ENCODE measurements around the gene CBL. TPM values are rescaled to one million over a fixed set of nuclear protein-coding genes. Genes with fewer than 3 reads are reported as not detected.

The CBL gene
- total and polyA plus RNA-seq, 2 experiments from 2014 or later = 31.6 to 67.6 TPM

DNA sequence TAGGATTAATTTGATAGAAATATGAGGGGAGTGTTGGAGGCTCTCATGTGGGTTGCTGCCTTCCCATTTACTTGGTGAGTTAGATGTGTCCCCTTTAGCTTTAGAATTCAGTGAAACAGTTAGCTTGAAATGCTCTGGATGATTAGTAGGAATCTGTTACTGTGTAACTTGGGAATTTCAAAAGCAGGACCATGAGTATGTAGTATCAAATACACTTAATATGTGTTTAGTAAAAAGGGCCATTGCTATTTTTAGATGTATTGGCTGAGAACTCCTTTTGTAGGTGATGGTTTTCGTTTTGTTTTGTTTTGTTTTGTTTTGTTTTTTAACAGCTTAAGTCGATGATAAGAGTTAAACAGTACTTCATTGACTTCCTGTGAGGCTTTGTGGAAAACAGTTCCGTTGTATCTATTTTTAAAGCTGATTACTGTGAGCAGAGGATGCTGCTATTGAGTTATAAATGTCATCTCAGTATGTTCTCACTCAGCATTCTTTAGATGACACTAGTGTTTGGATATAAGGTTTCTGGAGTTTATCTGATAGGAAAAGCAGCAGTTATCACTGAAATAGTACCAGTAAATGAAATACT is 57.3 kb downstream of the CBL start:
- Histone ChIP-seq H3K4me1 (ENCODE audit: insufficient read depth) (peaks cover 8% of the 10 kb centered on the region), H3K27me3 (ENCODE audit: insufficient read depth) (no peaks in the 10 kb centered on the region), H3K36me3 (ENCODE audit: insufficient read depth) (no peaks in the 10 kb centered on the region), H4K20me1 (replicated peaks; ENCODE audit: insufficient read depth) (peaks cover 48% of the 10 kb centered on the region), H3F3A (replicated peaks; ENCODE audit: low read depth) (no peaks in the 10 kb centered on the region), H3K27ac (ENCODE audit: low read depth) (no peak overlapping the region), H3K9me2 (ENCODE audit: insufficient read depth) (no peaks in the 10 kb centered on the region), H3K4me2 (no peak overlapping the region), H3K79me2 (replicated peaks; ENCODE audit: insufficient read depth) (peaks cover 100% of the 10 kb centered on the region), H3K4me3 (no peak overlapping the region), H2AFZ (no peak overlapping the region)
- H3K4me1 Mint-ChIP-seq = peaks cover 13% of the 10 kb centered on the region
- H3K4me3 Mint-ChIP-seq = no peak overlapping the region
- H3K9me3 Mint-ChIP-seq = no peaks in the 10 kb centered on the region
- ATAC-seq (no peak), DNase-seq (ENCODE audit: low spot score) (no peak)
- no peak overlapping the region for H3K27ac Mint-ChIP-seq
- H3K36me3 Mint-ChIP-seq (ENCODE audit: low read depth) = no peaks in the 10 kb centered on the region
- H3K27me3 Mint-ChIP-seq (ENCODE audit: insufficient read depth, low read depth, poor library complexity) = no peaks in the 10 kb centered on the region
- TF ChIP-seq, protein P1, sequence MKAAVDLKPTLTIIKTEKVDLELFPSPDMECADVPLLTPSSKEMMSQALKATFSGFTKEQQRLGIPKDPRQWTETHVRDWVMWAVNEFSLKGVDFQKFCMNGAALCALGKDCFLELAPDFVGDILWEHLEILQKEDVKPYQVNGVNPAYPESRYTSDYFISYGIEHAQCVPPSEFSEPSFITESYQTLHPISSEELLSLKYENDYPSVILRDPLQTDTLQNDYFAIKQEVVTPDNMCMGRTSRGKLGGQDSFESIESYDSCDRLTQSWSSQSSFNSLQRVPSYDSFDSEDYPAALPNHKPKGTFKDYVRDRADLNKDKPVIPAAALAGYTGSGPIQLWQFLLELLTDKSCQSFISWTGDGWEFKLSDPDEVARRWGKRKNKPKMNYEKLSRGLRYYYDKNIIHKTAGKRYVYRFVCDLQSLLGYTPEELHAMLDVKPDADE (IDR thresholded peaks at IDR 0.05) = no peak
- TF ChIP-seq EZH2 (IDR thresholded peaks at IDR 0.05; ENCODE audit: low read depth, unreplicated experiment) (no peak), JUNB (IDR thresholded peaks at IDR 0.05; ENCODE audit: unreplicated experiment) (no peak), CTCF (conservative IDR thresholded peaks at IDR 0.05; ENCODE audit: low read depth in 2 of 2) (no peak)

- Histone ChIP-seq H2AFZ (no peak overlapping the region), H3K27ac (ENCODE audit: low read depth) (peak overlapping the region; percentile 1; the same call in 1 of the 2 replicates), H4K20me1 (replicated peaks; ENCODE audit: insufficient read depth) (peaks cover 38% of the 10 kb centered on the region), H3K4me3 (no peak overlapping the region), H3K79me2 (replicated peaks; ENCODE audit: insufficient read depth) (peaks cover 97% of the 10 kb centered on the region), H3K4me1 (ENCODE audit: insufficient read depth) (peaks cover 4% of the 10 kb centered on the region; the same call in 1 of the 2 replicates), H3K27me3 (ENCODE audit: insufficient read depth) (no peaks in the 10 kb centered on the region), H3K9me2 (ENCODE audit: insufficient read depth) (no peaks in the 10 kb centered on the region), H3K36me3 (ENCODE audit: insufficient read depth) (no peaks in the 10 kb centered on the region), H3F3A (replicated peaks; ENCODE audit: low read depth) (no peaks in the 10 kb centered on the region), H3K4me2 (no peak overlapping the region)
- Mint-ChIP-seq H3K4me3 (no peak overlapping the region), H3K4me1 (peaks cover 7% of the 10 kb centered on the region), H3K27me3 (ENCODE audit: insufficient read depth, low read depth, poor library complexity) (peaks cover 2% of the 10 kb centered on the region), H3K36me3 (ENCODE audit: low read depth) (no peaks in the 10 kb centered on the region), H3K27ac (no peak overlapping the region), H3K9me3 (no peaks in the 10 kb centered on the region)
- ATAC-seq (no peak), DNase-seq (ENCODE audit: low spot score) (no peak)
- TF ChIP-seq, protein P1 (IDR thresholded peaks at IDR 0.05) = no peak
- TF ChIP-seq EZH2phosphoT487 (IDR thresholded peaks at IDR 0.05; ENCODE audit: unreplicated experiment) (no peak), NANOG (IDR thresholded peaks at IDR 0.05; ENCODE audit: borderline replicate concordance) (no peak), CTCF (conservative IDR thresholded peaks at IDR 0.05; ENCODE audit: low read depth in 2 of 2) (no peak), EZH2 (IDR thresholded peaks at IDR 0.05; ENCODE audit: low read depth, unreplicated experiment) (no peak), ZNF114 (CRISPR knock-in tag; IDR thresholded peaks at IDR 0.05) (no peak), JUNB (IDR thresholded peaks at IDR 0.05; ENCODE audit: unreplicated experiment) (no peak), CREB1 (CRISPR knock-in tag; IDR thresholded peaks at IDR 0.05; ENCODE audit: low read depth) (no peak), STAT1 (IDR thresholded peaks at IDR 0.05; ENCODE audit: unreplicated experiment) (no peak)
- TF ChIP-seq, protein P2, sequence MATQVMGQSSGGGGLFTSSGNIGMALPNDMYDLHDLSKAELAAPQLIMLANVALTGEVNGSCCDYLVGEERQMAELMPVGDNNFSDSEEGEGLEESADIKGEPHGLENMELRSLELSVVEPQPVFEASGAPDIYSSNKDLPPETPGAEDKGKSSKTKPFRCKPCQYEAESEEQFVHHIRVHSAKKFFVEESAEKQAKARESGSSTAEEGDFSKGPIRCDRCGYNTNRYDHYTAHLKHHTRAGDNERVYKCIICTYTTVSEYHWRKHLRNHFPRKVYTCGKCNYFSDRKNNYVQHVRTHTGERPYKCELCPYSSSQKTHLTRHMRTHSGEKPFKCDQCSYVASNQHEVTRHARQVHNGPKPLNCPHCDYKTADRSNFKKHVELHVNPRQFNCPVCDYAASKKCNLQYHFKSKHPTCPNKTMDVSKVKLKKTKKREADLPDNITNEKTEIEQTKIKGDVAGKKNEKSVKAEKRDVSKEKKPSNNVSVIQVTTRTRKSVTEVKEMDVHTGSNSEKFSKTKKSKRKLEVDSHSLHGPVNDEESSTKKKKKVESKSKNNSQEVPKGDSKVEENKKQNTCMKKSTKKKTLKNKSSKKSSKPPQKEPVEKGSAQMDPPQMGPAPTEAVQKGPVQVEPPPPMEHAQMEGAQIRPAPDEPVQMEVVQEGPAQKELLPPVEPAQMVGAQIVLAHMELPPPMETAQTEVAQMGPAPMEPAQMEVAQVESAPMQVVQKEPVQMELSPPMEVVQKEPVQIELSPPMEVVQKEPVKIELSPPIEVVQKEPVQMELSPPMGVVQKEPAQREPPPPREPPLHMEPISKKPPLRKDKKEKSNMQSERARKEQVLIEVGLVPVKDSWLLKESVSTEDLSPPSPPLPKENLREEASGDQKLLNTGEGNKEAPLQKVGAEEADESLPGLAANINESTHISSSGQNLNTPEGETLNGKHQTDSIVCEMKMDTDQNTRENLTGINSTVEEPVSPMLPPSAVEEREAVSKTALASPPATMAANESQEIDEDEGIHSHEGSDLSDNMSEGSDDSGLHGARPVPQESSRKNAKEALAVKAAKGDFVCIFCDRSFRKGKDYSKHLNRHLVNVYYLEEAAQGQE (IDR thresholded peaks at IDR 0.05; ENCODE audit: unreplicated experiment) = no peak
Observed at GRCh38 chr11:119266063-119266462, 59.9 kb downstream of the CBL start.

Measured in GM23338 (cell line).